HFF-Myc (cell line): ENCODE measurements around the gene EVI2A.

Source experiments
- DNase-seq: peaks from one replicate; pipeline ENCODE4 v3.0.0-alpha.2; 2011; ENCODE audit warnings: low read depth; ENCODE audit errors: extremely low read depth
- H3K4me3 ChIP-seq: replicated peaks from 2 replicates; pipeline ENCODE4 v1.5.1; 2011; ENCODE audit warnings: low read depth, mild to moderate bottlenecking, control low read depth, low read length
- CTCF ChIP-seq: IDR thresholded peaks from 2 replicates; pipeline ENCODE4 v1.5.1; 2012; ENCODE audit warnings: mild to moderate bottlenecking, low read depth, low read length, control low read depth; ENCODE audit errors: missing control alignments

Gene EVI2A

GRCh38 chr17:31307640-31308039, 13.8 kb downstream of the EVI2A start:
- H3K4me3 ChIP-seq, result no peak overlapping the region
- TF ChIP-seq CTCF, result no peak
- DNase-seq, result no peak

GRCh38 chr17:31299624-31300023, 21.8 kb downstream of the EVI2A start:
- no peak for DNase-seq
- no peak for TF ChIP-seq CTCF
- H3K4me3 ChIP-seq, result no peak overlapping the region

GRCh38 chr17:31297090-31297489, 24.3 kb downstream of the EVI2A start, which contains the start of gene OMG:
TSS of gene OMG (minus strand) at chr17:31297239. CDS start at chr17:31296331, 908 bp downstream.
- TF ChIP-seq CTCF, result no peak
- H3K4me3 ChIP-seq, result no peak within 1 kb of the TSS
- no peak for DNase-seq

GRCh38 chr17:31296142-31296541, 25.3 kb downstream of the EVI2A start:
- no peak for DNase-seq
- no peak overlapping the region for H3K4me3 ChIP-seq
- no peak for TF ChIP-seq CTCF

GRCh38 chr17:31295489-31295871, 25.9 kb downstream of the EVI2A start:
- H3K4me3 ChIP-seq, result no peak overlapping the region
- TF ChIP-seq CTCF, result no peak
- DNase-seq, result no peak

GRCh38 chr17:31294820-31295488, 26.5 kb downstream of the EVI2A start:
- no peak for DNase-seq
- TF ChIP-seq CTCF, result no peak
- no peak overlapping the region for H3K4me3 ChIP-seq

GRCh38 chr17:31294231-31294630, 27.2 kb downstream of the EVI2A start:
- TF ChIP-seq CTCF, result no peak

More at GRCh38 chr17:31294231-31294630, 27.2 kb downstream of the EVI2A start:
- DNase-seq, result no peak
- H3K4me3 ChIP-seq, result no peak overlapping the region
